Endometrial microvascular endothelial cells (primary cell): ENCODE measurements around the gene MT1A. TPM values are rescaled to one million over a fixed set of nuclear protein-coding genes. Genes with fewer than 3 reads are reported as not detected.

Source experiments
- in situ Hi-C: cut with HindIII; loops from 2 replicates; pipeline ENCODE4 v1.10.0; 2017; ENCODE audit warnings: low sequenced_read_pairs, low pct_unique_long_range_greater_than_20kb; ENCODE audit errors: inconsistent ontology term
- total RNA-seq: library from RNA; depleted of rRNA; stranded (reverse); fragments of >200 nt; gene quantifications from one replicate; pipeline ENCODE4 v1.2.3, GENCODE V29; 2015; ENCODE audit errors: inconsistent ontology term

The MT1A gene
- total RNA-seq, 1 donor from 2014 or later: 40.6 TPM

DNA sequence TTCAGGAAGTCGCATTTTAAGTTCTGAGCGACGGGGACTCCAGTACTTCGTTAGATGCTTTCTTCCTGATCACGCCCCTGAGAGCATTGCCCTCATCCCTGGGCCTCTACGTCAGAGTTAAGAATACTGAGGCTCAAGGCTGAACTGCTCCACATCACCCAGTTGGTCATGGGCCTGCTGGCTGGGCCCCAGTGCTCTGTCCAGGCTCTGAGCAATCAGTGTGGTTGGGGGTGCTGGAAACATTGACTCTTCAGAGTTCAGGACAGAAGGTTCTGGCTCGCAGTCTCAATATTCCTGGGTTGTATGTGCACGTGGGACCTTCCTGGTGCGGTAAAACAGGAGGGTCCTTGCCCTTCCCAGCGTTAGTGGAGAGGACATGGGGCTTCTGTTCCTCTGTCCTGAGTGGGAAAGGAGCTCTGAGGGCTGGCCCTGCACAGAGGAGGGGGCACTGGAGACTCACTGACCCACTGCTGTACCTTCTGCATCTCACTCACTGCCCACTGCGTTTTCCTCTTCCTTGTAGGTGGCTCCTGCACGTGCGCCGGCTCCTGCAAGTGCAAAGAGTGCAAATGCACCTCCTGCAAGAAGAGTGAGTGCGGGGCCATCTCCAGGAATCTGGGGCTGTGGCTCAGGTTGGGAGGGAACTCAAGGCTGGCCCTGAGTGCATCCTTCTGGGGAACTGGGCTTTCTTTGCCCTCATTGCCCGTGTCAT is 12.4 kb upstream of the MT1A start:
- in situ Hi-C loops: no loop called here

DNA sequence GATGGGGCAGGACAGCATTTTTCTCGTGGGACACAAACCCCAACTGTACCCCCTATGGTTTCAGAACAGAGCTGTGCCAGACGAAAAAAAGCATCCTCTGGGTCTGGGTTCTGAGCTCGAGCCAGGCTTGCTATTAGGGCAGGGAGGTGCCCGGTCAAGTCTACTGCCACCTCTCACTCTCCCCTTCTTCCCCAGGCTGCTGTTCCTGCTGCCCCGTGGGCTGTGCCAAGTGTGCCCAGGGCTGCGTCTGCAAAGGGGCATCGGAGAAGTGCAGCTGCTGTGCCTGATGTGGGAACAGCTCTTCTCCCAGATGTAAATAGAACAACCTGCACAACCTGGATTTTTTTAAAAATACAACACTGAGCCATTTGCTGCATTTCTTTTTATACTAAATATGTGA is 11.8 kb upstream of the MT1A start:
- in situ Hi-C loops: no loop called here

DNA sequence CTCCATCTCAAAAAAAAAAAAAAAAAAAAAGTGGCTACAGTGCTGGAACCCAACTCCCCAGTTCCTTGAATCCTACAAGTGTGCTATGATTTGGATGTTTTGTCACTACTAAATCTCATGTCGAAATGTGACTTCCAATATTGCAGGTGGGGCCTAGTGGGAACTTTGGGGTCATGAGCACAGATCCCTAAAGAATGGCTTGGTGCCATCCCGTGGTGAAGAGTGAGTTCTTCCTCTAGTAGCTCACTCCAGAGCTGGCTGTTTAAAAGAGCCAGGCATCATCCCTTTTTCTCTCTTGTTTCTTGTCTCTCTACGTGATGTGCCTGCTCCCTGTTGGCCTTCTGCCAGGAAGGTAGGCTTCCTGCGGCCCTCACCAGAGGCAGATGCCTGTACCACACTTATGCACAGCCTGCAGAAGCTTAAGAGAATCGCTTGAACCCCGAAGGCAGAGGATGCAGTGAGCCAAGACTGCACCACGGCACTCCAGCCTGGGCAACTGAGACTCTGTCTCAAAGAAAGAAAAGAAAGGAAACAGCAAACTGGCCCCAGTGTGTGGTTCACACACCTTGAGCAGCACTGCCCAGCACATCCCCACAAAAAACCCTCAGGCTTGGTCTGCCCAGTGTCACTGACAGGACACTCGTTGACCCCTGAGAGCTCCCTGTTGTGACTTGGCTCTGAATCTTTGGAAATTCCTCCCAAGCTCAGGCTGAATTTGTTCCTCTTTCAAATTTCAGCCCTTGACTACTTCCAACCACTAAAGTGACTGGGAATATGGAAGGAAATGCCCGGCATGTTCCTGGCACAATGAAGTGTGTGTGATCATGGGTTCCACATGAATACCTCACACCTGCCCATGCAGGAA is 9.7 kb upstream of the MT1A start:
- in situ Hi-C loops: no loop called here

DNA sequence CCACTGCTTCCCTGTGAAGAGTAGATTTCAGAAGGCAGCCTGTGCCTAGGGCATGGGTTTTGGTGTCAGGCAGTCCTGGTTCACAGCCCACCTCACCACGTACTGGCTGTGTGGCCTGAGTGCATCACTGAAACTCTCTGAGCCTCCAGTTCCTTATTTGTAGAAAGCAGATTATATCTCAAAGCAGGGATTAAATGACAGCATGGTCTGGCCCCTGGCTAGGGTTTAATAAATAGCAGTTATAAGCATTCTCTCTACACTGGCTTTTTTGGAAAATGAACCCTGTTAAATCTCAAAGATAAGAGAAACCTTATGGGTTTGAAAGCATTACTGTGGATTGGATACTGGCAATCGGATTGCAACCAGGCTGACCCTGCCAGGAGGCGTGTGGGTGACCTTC is 8.9 kb upstream of the MT1A start:
- in situ Hi-C loops: no loop called here

DNA sequence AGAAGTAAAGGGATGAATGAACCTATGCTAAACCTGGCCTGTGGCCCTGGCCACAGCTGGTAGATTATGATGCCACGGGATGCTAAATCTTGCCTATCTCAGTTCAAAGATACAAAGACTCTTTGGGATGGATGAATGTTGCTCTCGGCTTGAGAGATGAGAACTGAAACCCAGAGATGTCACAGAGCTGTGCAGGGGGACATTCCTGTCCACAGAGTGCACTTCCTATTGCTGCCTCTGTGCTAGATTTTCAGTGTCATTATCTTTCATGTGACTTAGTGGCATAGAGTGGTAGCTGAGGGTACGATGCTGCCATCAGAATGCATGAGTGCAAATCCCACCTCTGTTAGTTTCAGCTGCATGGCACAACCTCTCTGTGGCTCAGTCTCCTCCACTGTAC is 8.3 kb upstream of the MT1A start:
- in situ Hi-C loops: no loop called here

DNA sequence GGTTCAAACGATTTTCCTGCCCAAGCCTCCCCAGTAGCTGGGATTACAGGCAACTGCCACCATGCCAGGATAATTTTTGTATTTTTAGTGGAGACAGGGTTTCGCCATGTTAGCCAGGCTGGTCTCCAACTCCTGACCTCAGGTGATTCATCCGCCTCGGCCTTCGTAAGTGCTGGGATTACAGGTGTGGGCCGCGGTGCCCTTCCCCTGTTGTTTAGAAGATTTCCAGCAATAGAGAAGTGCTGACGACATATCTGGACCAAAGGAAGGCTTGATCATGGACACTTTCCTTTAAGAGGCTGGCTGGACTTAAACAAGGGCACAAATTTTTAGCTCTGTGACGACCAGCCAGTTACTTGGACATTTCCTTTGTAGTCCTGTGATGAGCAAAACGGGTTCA is 7.3 kb upstream of the MT1A start:
- in situ Hi-C loops: no loop called here

DNA sequence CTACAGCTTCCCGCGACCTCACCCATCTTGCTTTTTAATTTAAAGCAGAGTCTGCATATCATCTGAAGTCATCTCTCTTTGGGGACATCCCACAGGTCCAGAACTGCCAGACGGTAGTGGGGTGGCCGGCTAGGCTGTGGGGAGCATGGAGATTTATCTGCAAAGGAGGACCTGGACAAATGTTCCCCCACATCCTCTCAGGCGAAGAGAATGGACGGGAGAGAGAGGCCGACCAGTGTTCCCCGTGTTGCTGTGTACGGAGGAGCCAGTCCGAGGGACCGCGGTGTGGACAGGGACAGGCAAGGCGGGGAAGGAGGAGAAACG is 6.7 kb upstream of the MT1A start:
- in situ Hi-C loops: no loop called here

DNA sequence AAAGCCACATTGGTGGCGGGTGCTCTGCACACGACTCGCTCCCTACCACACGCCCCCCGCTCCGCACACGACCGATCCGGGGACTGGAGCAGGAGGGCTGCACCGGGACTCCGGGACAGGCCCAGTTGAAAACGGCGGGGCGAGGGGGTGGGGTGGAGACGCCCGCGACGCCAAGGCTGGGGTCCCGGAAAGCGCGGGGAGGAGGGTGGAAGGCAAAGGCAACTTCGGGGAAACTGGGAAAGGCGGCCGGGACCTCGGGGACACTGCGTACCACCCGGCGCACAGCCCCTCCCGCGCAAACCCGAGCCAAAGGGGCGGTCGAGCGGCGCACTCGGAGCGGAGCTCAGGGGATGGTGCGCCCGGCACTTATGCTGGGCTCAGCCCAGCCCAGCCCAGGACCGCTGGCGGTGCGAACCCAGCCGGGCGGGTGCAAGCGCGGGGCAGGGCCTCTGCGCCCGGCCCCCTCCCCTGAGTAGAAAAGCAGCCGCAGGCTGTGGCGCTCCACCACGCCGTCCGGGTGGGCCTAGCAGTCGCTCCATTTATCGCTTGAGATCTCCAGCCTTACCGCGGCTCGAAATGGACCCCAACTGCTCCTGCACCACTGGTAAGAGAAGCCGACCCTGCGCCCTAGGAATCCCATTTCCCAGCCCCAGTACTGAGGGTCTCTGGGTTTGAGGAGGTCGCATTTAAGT is 6.2 kb upstream of the MT1A start, which contains the start of gene MT1M:
TSS of gene MT1M (plus strand) at position 504 of the 692 bp plus-strand sequence. CDS start at position 577, 73 bp downstream.
- in situ Hi-C loops: no loop called here

DNA sequence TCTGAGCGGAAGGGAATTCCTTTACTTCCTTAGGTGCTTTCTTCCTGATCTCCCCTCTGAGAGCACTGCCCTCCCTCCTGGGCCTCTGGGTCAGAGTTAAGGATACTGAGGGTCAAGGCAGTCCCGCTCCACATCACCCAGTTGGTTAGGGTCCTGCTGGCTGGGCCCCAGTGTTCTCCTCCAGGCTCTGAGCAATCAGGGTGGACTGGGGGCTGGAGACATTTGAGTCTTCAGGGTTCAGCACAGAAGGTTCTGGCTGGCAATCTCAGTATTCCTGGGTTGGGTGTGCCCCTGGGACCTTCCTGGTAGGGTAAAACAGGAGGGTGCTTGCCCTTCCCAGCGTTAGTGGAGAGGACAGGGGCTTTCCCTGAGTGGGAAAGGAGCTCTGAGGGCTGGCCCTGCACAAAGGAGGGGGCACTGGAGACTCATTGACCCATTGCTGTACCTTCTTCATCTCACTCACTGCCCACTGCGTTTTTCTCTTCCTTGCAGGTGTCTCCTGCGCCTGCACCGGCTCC is 5.6 kb upstream of the MT1A start:
- in situ Hi-C loops: no loop called here

DNA sequence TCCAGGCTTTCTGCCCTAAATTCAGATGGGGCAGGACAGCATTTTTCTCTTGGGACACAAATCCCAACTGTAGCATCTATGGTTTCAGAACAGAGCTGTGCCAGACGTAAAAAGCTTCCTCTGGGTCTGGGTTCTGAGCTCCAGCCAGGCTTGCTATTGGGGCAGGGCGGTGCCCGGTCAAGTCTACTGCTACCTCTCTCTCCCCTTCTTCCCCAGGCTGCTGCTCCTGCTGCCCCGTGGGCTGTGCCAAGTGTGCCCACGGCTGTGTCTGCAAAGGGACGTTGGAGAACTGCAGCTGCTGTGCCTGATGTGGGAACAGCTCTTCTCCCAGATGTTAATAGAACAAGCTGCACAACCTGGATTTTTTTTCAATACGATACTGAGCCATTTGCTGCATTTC is 4.9 kb upstream of the MT1A start:
- in situ Hi-C loops: no loop called here

DNA sequence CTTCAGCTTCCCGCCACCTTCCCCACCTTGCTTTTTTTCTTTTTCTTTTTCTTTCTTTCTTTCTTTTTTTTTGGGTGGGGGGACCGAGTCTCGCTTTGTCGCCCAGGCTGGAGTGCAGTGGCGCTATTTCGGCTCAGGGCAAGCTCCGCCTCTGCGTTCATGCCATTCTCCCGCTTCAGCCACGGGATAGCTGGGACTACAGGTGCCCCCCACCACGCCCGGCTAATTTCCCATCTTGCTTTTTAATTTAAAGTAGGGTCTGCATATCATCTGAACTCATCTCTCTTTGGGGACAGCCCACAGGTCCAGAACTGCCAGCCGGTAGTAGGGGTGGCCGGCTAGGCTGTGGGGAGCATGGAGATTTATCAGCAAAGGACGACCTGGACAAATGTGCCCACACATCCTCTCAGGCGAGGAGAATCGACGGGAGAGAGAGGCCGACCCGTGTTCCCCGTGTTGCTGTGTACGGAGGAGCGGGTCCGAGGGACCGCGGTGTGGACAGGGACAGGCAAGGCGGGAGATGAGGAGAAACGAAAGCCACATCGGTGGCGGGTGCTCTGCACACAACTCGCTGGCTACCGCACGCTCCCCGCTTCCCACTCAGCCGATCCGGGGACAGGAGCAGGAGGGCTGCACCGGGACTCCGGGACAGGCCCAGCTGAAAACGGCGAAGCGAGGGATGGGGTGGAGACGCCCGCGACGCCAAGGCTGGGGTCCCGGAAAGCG is 3.6 kb upstream of the MT1A start:
- in situ Hi-C loops: no loop called here

DNA sequence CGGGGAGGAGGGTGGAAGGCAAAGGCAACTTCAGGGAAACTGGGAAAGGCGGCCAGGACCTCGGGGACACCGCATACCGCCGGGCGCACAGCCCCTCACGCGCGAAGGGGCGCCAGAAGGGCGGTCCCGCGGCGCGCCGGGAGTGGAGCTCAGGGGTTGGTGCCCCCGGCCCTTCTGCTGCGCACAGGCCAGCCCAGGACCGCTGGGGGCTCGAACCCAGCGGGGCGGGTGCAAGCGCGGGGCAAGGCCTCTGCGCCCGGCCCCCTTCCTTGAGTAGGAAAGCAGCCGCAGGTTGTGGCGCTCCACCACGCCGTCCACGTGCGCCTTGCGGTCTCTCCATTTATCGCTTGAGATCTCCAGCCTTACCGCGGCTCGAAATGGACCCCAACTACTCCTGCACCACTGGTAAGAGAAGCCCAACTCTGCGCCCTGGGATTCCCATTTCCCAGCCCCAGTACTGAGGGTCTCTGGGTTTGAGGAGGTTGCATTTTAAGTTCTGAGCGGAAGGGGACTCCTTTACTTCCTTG is 3.0 kb upstream of the MT1A start:
- in situ Hi-C loops: no loop called here

DNA sequence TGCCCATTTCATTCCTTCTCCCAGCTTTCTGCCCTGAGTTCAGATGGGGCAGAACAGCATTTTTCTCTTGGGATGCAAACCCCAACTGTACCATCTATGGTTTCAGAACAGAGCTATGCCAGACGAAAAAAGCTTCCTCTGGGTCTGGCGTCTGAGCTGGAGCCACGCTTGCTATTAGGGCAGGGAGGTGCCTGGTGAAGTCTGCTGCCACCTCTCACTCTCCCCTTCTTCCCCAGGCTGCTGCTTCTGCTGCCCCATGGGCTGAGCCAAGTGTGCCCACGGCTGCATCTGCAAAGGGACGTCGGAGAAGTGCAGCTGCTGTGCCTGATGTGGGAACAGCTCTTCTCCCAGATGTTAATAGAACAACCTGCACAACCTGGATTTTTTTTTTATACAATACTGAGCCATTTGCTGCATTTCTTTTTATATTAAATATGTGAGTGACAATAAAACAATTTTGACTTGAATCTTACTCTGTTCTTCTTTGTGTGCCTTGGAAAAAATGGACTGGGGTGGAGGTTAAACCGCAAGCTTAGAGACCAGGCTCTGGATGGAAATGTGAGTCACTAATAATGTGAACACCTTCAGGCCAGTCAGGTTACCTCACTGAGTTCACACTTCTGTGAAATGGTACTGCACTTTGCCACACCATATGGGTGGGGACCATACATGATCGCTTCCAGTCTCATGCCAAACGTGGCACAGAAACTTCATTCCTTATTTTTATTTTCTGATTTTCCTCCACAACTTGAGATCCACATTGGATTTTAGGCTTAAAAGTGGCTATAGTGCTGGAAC is 1.7 kb upstream of the MT1A start:
- in situ Hi-C loops: no loop called here

DNA sequence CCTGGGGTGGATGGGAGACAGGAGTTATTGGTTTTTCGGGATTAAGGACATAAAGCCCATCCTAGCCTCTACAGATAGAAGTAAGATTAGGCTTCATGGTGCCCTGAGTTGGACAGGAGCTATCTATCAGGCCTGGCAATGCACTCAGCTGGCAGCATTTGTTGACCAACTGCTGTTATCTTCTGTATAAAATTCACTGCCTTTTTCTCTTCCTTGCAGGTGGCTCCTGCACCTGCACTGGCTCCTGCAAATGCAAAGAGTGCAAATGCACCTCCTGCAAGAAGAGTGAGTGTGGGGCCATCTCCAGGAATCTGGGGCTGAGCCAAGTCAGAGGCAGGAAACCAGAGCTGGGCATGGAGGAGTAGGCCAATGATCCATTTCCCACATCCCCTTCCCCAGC is 579 bp downstream of the MT1A start:
- in situ Hi-C loops: no loop called here

DNA sequence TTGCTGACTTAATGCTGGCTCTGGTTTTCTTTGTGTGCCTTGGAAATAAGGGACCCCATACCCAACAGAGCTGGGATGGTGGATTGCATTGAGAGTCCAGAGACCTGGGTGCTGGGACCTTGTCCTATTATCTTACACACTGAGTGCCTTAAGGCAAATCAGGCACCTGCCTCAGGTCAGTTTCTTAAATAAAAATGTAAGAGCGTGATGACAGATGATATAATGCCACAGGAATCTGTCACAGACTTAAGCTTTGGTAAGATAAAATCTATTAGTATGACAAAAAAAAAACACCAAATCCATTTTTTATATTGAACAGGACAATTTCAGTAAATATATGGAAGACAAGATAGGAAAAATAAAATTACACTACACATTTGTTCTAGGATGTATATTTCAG is 1.6 kb downstream of the MT1A start:
- in situ Hi-C loops: no loop called here

DNA sequence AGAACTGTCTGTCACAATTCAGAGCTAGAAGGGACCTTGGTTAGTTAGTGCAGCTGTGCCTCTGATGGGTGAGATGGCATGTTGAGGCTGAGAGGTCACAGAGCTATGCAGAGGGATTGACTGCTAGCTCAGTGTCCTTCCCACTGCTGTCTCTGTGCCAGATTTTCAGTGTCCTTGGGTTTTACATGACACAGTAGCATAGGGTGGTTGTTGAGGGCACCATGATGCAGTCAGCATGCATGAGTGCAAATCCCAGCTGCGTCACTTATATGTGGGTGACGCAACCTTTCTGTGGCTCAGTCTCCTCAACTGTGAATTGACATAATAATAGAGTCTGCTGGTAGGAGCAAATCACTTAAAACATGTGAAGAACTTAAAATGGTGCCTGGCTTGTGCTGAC is 2.7 kb downstream of the MT1A start:
- in situ Hi-C loops: no loop called here

DNA sequence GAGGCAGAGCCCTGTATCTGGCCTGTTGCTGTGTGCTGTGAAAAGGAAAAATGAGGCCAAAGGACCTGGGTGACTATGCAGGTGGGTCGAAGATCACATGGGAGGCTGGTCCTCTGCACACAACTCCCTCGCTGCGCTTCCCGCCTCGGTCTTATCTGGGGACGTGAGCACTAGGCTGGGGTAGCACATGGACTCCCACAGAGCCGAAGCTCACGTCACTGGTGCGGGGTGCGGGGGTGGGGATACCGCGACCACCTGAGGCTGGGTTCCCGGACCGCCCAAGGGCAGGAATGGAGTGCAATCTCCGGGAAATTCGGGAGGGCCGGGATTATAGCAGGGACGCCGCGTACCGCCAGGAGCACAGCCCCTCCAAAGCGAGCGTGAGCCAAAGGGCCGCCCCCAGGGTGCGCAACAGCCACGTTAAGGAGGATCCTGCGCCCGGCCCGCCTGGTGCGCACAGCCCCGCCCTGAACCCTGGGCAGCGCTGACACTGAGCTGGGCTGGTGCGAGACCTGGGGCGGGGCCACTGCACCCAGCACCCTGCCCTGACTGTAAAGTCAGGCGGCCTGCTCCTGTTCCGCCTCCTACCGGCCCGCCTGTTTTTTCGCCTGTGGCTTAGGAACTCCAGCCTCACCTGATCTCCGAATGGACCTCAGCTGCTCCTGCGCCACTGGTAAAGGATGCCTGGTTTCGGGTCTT is 4.8 kb downstream of the MT1A start:
- in situ Hi-C loops: no loop called here

DNA sequence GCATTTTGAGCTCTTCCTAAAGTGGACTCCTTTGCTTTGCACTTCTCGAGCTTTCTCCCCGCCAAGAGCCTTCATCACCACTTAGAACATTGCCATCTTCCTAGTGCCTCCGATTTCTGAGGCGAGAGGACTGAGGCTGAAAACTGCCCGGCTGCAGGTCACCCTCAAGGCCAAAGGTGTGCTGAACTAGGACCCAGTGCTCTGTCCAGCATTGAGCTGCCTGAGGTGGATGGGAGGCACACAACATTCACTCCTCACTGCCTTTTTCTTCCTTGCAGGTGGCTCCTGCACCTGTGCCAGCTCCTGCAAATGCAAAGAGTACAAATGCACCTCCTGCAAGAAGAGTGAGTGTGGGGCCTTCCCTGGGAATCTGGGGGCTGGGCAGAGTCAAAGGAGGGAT is 5.4 kb downstream of the MT1A start:
- in situ Hi-C loops: no loop called here
